Naive B cell (primary cell): Measurements from ENCODE around the gene FADS3. TPM values are rescaled to one million over a fixed set of nuclear protein-coding genes. Genes with fewer than 3 reads are reported as not detected.
A peak's percentile ranks its signal among the peaks of the same experiment; 100 is the strongest.

Experiments used
- ATAC-seq, 2 donors: fragments of 150-1000 bp; cut with Tn5 transposase; 2 replicates each; pipeline ENCODE4 v1.10.0; 2021; ENCODE audit warnings: low read depth in 2 of 2, mild to moderate bottlenecking in 2 of 2, moderate library complexity in 2 of 2
- DNase-seq: peaks from one replicate; pipeline ENCODE4 v3.0.0; 2022
- H3K27ac Mint-ChIP-seq, 6 donors: one replicate each; pipeline ENCODE4 v1.8.0; 2020 to 2022; ENCODE audit warnings: mild to moderate bottlenecking in 6 of 6, mixed read lengths in 6 of 6, moderate library complexity in 5 of 6, inconsistent platforms in 2 of 6
- H3K27me3 Mint-ChIP-seq, 3 donors: one replicate each; pipeline ENCODE4 v1.8.0; 2021 to 2022; ENCODE audit warnings: mixed read lengths in 3 of 3, mild to moderate bottlenecking in 1 of 3
- H3K36me3 Mint-ChIP-seq, 2 donors: one replicate each; pipeline ENCODE4 v1.8.0; 2020 to 2022; ENCODE audit warnings: mixed read lengths in 2 of 2, inconsistent platforms in 1 of 2, mild to moderate bottlenecking in 1 of 2
- H3K4me1 Mint-ChIP-seq, 3 donors: one replicate each; pipeline ENCODE4 v1.8.0; 2020 to 2022; ENCODE audit warnings: mixed read lengths in 3 of 3, inconsistent platforms in 1 of 3, mild to moderate bottlenecking in 1 of 3, moderate library complexity in 1 of 3
- H3K4me3 Mint-ChIP-seq, 8 donors: one replicate each; pipeline ENCODE4 v1.8.0; 2020 to 2022; ENCODE audit warnings: mild to moderate bottlenecking in 8 of 8, mixed read lengths in 8 of 8, moderate library complexity in 8 of 8, inconsistent platforms in 2 of 8
- H3K9me3 Mint-ChIP-seq, 7 donors: one replicate each; pipeline ENCODE4 v1.8.0; 2020 to 2022; ENCODE audit warnings: mixed read lengths in 7 of 7, mild to moderate bottlenecking in 5 of 7, inconsistent platforms in 2 of 7, moderate library complexity in 1 of 7
- polyA plus RNA-seq, 6 donors: library from polyadenylated mRNA; unstranded; fragments of 300-500 nt; fragmentation: Illumina TruSeq; gene quantifications; one replicate each; pipeline ENCODE4 v1.2.3, GENCODE V29; 2021; ENCODE audit warnings: low read depth in 6 of 6

The FADS3 gene
- polyA plus RNA-seq, 6 donors from 2014 or later: 27.6 to 41.3 (median 34.4) TPM

DNA sequence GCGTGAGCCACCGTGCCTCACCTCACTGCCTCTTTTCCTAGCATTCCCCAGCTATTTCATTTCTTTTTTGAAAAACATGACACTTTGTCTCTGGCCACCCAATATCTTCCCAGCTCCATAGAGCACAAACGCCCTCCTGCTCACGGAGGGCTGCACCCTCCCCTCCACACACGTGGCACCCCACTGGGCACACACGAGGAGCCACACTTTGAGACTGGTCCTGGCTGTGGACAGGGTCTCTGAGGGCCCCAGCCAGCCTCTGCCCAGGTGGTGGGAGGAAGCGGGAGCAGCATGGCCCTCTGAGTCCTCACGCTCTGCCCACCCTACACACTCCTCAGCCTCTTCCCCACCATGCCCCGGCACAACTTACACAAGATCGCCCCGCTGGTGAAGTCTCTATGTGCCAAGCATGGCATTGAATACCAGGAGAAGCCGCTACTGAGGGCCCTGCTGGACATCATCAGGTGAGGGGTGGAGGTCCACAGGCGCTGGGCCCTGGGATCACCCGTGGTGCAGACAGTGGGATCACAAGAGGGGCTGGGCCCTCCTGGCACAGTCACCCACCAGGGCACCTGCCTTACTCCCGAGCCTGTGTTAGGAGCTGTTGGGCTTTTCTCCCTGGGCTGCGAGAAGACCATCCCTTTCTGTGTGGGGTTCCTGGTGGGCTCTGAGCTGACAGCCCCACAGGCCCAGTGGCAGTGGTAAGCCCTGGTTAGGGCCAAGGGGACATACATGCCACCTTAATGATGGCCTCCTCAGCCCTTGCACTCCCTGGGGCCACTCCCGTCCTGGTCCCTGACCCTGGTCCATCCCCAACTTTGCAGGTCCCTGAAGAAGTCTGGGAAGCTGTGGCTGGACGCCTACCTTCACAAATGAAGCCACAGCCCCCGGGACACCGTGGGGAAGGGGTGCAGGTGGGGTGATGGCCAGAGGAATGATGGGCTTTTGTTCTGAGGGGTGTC lies 26.2 kb downstream of the FADS3 start:
- Mint-ChIP-seq H3K27me3 (no peaks in the 10 kb centered on the region), H3K27ac (peak overlapping the region in 2 of 6 donors; percentile 76 to 81)
- ATAC-seq: no peak

GRCh38 chr11:61863548-61864081 lies 27.7 kb downstream of the FADS3 start:
- Mint-ChIP-seq H3K9me3 (no peaks in the 10 kb centered on the region), H3K36me3 (no peaks in the 10 kb centered on the region), H3K4me1 (no peaks in the 10 kb centered on the region), H3K4me3 (no peak overlapping the region), H3K27ac (no peak overlapping the region), H3K27me3 (no peaks in the 10 kb centered on the region)
- DNase-seq (no peak), ATAC-seq (no peak)

More for the DNA sequence above, 26.2 kb downstream of the FADS3 start:
- H3K4me3 Mint-ChIP-seq: no peak overlapping the region
- H3K4me1 Mint-ChIP-seq: no peaks in the 10 kb centered on the region
- no peaks in the 10 kb centered on the region for H3K36me3 Mint-ChIP-seq
- no peak for DNase-seq
- H3K9me3 Mint-ChIP-seq: no peaks in the 10 kb centered on the region

DNA sequence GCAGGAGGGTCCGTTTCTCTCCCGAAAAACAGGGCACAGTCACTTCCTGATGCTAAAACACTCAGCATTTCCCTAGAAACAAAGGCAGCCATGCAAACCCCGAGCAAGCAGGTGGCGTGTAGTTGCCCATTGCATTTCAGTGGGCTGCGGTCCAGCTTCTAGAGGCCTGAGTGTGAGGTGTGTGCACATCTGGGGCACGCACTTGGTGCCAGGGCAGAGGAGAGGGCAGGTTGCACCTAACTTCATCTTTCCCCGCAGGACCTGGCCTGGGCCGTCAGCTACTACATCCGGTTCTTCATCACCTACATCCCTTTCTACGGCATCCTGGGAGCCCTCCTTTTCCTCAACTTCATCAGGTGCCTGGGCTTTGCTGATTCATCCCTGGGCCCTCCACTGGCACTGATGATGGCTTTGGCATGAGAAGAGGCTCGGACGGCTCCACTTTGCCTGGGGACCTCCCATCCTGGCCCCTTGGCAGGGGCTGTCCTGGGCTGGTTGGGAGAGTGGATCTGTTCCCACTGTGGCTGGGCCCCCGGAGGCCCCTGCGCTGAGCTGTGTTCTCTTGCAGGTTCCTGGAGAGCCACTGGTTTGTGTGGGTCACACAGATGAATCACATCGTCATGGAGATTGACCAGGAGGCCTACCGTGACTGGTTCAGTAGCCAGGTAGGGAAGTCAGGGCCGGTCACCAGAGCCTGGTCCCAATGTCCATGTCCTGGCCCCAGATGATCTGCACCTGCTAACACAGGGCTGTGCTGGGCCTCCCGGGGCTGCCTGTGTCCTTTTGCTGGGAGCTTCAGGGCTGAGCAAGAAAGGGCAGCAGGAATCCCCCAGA lies 28.4 kb downstream of the FADS3 start:
- no peak overlapping the region for H3K4me3 Mint-ChIP-seq
- H3K9me3 Mint-ChIP-seq: no peaks in the 10 kb centered on the region
- DNase-seq: no peak
- no peaks in the 10 kb centered on the region for H3K4me1 Mint-ChIP-seq
- peak overlapping the region in 1 of 6 donors; percentile 12 for H3K27ac Mint-ChIP-seq
- no peak for ATAC-seq
- no peaks in the 10 kb centered on the region for H3K27me3 Mint-ChIP-seq
- no peaks in the 10 kb centered on the region for H3K36me3 Mint-ChIP-seq

GRCh38 chr11:61861634-61862033 lies 29.7 kb downstream of the FADS3 start:
- peak overlapping the region in 1 of 6 donors; percentile 81 for H3K27ac Mint-ChIP-seq
- no peaks in the 10 kb centered on the region for H3K4me1 Mint-ChIP-seq
- H3K4me3 Mint-ChIP-seq: no peak overlapping the region

GRCh38 chr11:61860054-61860903 lies 31.1 kb downstream of the FADS3 start:
- no peaks in the 10 kb centered on the region for H3K36me3 Mint-ChIP-seq
- no peaks in the 10 kb centered on the region for H3K9me3 Mint-ChIP-seq
- no peak overlapping the region for H3K4me3 Mint-ChIP-seq
- ATAC-seq: no peak
- H3K27ac Mint-ChIP-seq: no peak overlapping the region
- H3K27me3 Mint-ChIP-seq: no peaks in the 10 kb centered on the region
- no peak for DNase-seq
- no peaks in the 10 kb centered on the region for H3K4me1 Mint-ChIP-seq

More at GRCh38 chr11:61861634-61862033, 29.7 kb downstream of the FADS3 start:
- Mint-ChIP-seq H3K36me3 (no peaks in the 10 kb centered on the region), H3K9me3 (no peaks in the 10 kb centered on the region), H3K27me3 (no peaks in the 10 kb centered on the region)
- ATAC-seq: no peak
- no peak for DNase-seq

DNA sequence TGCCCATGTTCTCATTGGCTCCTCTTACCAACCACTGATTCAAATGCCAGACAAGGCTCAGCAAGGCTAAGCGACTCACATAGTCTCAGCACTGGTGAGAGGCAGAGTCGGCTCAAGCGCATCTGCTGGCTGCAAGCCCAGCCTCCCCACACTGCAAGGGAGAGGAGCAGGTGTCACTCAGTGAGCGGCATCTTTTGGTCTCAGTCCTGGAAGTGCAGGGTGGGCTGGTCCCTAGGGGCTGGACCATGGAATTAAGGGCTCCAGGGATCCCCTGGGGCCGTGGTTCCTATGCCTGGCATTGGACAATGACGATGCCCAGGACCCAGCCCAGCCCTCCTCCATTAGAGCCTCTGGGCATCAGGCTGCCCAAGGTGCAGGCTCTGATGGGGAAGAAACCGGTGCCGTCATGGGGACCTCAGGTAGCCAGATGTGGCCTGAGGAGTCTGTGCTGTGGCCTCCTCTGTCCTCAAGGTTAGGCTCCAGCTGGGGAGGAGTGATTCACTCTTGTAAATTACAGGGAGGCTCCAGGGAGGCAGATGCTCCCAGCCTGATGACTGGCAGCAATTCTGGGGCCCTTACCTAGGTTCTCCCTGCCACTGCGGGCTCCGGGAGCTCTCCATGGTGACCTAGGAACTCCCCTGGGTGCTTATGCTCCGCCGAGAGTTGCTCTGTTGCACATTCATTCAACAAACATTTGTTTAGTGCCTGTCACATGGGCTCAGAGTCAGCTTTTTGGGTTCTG lies 35.2 kb downstream of the FADS3 start:
- H3K27me3 Mint-ChIP-seq: no peaks in the 10 kb centered on the region
- H3K36me3 Mint-ChIP-seq: no peaks in the 10 kb centered on the region
- DNase-seq (no peak), ATAC-seq (no peak)
- H3K9me3 Mint-ChIP-seq: no peaks in the 10 kb centered on the region
- no peaks in the 10 kb centered on the region for H3K4me1 Mint-ChIP-seq
- H3K4me3 Mint-ChIP-seq: no peak overlapping the region
- no peak overlapping the region for H3K27ac Mint-ChIP-seq

DNA sequence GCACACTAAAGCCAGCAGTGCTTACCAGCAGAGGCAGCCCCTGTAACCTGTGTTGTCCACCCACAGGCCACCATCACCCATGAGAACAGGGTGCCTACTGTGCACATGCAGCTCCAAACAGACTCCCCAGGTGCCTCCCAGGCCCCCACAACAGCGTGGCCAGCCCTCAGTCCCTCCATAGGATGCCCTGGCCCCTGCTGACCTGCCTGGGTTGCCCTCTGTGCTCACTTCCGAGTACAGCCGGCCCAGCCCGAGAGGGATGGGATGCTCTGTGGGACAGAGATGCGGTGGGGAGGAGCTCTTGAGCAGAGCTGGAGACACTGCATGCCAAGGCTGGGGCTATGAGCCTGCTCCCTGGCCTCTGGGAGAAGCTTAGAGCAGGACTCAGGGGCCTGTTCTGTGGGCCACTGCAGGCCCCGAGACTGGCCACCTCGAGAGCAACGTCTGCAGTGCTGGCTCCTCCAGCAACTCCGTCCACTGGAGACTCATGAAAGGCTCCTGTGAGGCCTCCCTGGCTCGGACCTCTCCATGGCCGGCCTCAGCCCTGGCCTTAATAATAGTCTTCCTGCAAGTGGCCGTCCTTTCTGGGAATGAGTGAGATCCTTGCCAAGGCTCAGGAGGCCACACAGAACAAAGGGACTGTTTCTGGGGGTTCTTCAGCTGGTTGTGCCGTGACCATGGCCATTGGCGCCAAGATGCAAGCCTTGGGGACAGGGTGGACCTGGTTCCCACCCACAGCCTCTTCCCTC lies 36.2 kb downstream of the FADS3 start:
- H3K9me3 Mint-ChIP-seq: no peaks in the 10 kb centered on the region
- no peaks in the 10 kb centered on the region for H3K36me3 Mint-ChIP-seq
- no peak overlapping the region for H3K27ac Mint-ChIP-seq
- H3K4me1 Mint-ChIP-seq: no peaks in the 10 kb centered on the region
- ATAC-seq: no peak
- H3K27me3 Mint-ChIP-seq: no peaks in the 10 kb centered on the region
- H3K4me3 Mint-ChIP-seq: no peak overlapping the region
- DNase-seq: no peak

DNA sequence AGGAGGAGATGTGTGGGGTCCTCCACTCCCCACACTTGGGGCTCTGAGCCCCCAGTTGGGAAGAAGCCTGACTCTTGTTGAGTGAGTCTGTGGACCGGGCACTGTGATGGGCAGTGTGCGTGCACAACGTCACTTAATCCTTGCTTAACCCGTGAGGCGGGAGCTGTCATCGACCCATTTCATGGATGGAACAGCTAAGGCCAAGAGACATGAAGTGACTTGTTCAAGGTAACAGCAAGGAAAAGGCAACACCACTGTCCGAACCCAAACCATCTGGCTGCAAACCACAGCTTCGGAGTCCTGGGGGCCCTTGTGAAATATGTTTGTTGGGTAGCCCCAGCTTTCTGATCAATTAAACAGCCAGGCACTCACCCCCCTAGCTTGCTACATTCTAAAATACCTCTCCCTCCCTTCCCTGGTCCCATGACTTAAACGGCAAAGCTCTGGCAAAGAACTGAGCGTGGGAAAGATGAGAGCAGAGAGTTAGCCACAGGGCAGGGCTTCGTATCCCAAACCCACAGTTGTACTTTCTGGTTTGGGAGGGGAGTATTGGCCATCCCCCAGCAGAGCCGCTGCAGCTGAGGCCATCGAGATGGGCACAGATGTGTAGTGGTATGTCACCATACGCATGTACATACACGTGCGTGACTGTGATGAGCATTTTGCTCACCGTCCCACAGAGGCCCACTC lies 37.0 kb downstream of the FADS3 start:
- no peak for ATAC-seq
- no peak for DNase-seq
- Mint-ChIP-seq H3K4me3 (no peak overlapping the region), H3K27ac (no peak overlapping the region), H3K4me1 (no peaks in the 10 kb centered on the region), H3K27me3 (no peaks in the 10 kb centered on the region), H3K36me3 (no peaks in the 10 kb centered on the region), H3K9me3 (no peaks in the 10 kb centered on the region)

DNA sequence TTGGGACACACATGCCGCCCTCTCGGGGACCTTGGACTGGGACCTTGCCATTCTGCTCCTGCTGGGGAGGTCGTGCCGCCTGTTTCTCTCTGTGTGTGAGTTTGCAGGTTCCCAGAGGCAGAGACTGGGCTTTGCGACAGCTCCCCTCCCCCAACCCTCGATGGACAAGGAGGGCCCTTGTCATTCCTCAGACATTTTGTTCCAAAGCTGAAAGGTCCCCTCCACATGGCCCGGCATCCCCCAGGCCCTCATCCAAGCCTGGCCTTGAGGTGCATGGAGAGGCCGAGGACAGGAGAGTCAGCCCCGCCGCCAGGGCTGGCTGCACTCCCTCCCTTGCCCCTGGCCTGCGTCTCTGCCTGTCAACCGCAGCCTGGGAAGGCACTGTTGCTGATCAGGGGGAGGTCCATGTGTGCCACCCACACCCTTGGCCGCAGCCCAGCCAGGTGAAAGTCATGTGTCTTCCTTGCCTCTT lies 37.6 kb downstream of the FADS3 start:
- H3K9me3 Mint-ChIP-seq: no peaks in the 10 kb centered on the region
- ATAC-seq (no peak), DNase-seq (no peak)
- no peaks in the 10 kb centered on the region for H3K36me3 Mint-ChIP-seq
- no peaks in the 10 kb centered on the region for H3K27me3 Mint-ChIP-seq
- H3K4me1 Mint-ChIP-seq: no peaks in the 10 kb centered on the region
- peak overlapping the region in 1 of 6 donors; percentile 67 for H3K27ac Mint-ChIP-seq
- no peak overlapping the region for H3K4me3 Mint-ChIP-seq

- ATAC-seq (no peak), DNase-seq (no peak)
- H3K4me1 Mint-ChIP-seq: no peaks in the 10 kb centered on the region
- H3K9me3 Mint-ChIP-seq: no peaks in the 10 kb centered on the region
- peaks cover 0 to 6% of the 10 kb centered on the region in 2 donors for H3K36me3 Mint-ChIP-seq
- no peaks in the 10 kb centered on the region for H3K27me3 Mint-ChIP-seq
- H3K4me3 Mint-ChIP-seq: no peak overlapping the region
- H3K27ac Mint-ChIP-seq: no peak overlapping the region
Measured at GRCh38 chr11:61851900-61852295, 39.4 kb downstream of the FADS3 start.

GRCh38 chr11:61851113-61851899 lies 40.0 kb downstream of the FADS3 start:
- peaks cover 0 to 6% of the 10 kb centered on the region in 2 donors for H3K36me3 Mint-ChIP-seq
- H3K27me3 Mint-ChIP-seq: no peaks in the 10 kb centered on the region

More at GRCh38 chr11:61851113-61851899, 40.0 kb downstream of the FADS3 start:
- DNase-seq: no peak
- Mint-ChIP-seq H3K9me3 (no peaks in the 10 kb centered on the region), H3K27ac (peak overlapping the region in 1 of 6 donors; percentile 7), H3K4me1 (no peaks in the 10 kb centered on the region), H3K4me3 (no peak overlapping the region)
- ATAC-seq: no peak
